Measurements from ENCODE around the gene SIRT3. TPM values are rescaled to one million over a fixed set of nuclear protein-coding genes. Genes with fewer than 3 reads are reported as not detected.

Gene SIRT3
- total RNA-seq, 1 experiment from 2014 or later = 13.9 TPM

DNA sequence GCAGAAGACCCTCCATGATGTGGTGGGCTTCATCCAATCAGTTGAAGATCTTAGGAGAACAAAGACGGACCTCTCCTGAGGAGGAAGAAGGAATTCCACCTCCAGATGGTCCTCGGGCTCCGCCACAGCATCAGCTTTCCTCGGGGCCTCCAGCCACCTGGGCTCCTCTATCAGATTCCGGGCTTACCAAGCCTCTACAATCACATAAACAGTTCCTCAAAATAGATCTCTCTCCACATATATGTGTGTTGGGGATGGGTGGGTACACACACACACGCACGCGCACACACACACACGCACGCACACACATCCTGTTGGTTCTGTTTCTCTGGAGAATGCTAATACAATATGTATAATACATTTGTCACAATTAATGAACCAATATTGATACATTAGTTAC, 23.3 kb upstream of the SIRT3 start:
- no peak overlapping the region for H3K14ac ChIP-seq (ENCODE audit: insufficient read depth, low read length)
- H3K9me3 ChIP-seq (ENCODE audit: control insufficient read depth, low read depth, low read length) = no peaks in the 10 kb centered on the region
- no peak overlapping the region for H3K56ac ChIP-seq (ENCODE audit: insufficient read length, low read depth, low read length)
- DNase-seq = no peak
- H4K20me1 ChIP-seq (ENCODE audit: control insufficient read depth, insufficient read depth, insufficient read length) = no peaks in the 10 kb centered on the region
- no peaks in the 10 kb centered on the region for H3K79me1 ChIP-seq (ENCODE audit: insufficient read depth, low read depth, low read length, poor library complexity, severe bottlenecking)
- Mint-ChIP-seq H3K4me1 (no peaks in the 10 kb centered on the region), H3K27me3 (ENCODE audit: low read depth) (peaks cover 4% of the 10 kb centered on the region), H3K9me3 (peaks cover 13 to 18% of the 10 kb centered on the region in 2 experiments), H3K36me3 (ENCODE audit: insufficient read depth in 1 of 3, low read depth in 3 of 3) (no peaks in the 10 kb centered on the region), H3K4me3 (no peak overlapping the region), H3K27ac (no peak overlapping the region)
- no peaks in the 10 kb centered on the region for H3K4me1 ChIP-seq (ENCODE audit: insufficient read depth, low read length)
- no peak overlapping the region for H3K4ac ChIP-seq (ENCODE audit: low read depth, low read length)
- H3K9ac ChIP-seq (ENCODE audit: extremely low read depth, insufficient read length, low read length) = no peak overlapping the region
- H3K4me2 ChIP-seq (ENCODE audit: insufficient read depth, insufficient read length, low read length) = no peak overlapping the region
- H3K18ac ChIP-seq (ENCODE audit: insufficient read length, low read depth, low read length) = no peak overlapping the region
- no peak overlapping the region for H4K8ac ChIP-seq (replicated peaks; ENCODE audit: insufficient read length, low read depth, low read length)
- H3K79me2 ChIP-seq (ENCODE audit: insufficient read depth, low read length) = no peaks in the 10 kb centered on the region
- no peak overlapping the region for H2BK20ac ChIP-seq (ENCODE audit: low read depth, low read length, poor library complexity, severe bottlenecking)
- H3T11ph ChIP-seq (ENCODE audit: low read length) = no peak overlapping the region
- no peaks in the 10 kb centered on the region for H3K27me3 ChIP-seq (ENCODE audit: insufficient read depth, low read length)
- H4K5ac ChIP-seq (ENCODE audit: insufficient read length, low read depth, low read length) = no peak overlapping the region
- no peak overlapping the region for H2BK12ac ChIP-seq (ENCODE audit: insufficient read length, low read depth, low read length)
- H2BK5ac ChIP-seq (ENCODE audit: insufficient read length, low read length) = no peak overlapping the region
- H3K23ac ChIP-seq (ENCODE audit: insufficient read length, low read depth, low read length) = no peak overlapping the region
- no CpG with 5 or more reads among the region's 10 CpGs for WGBS (ENCODE audit: extremely low coverage, insufficient read length, low lambda C conversion rate)
- no peaks in the 10 kb centered on the region for H3K23me2 ChIP-seq (ENCODE audit: insufficient read length, low read depth, low read length, poor library complexity, severe bottlenecking)
- no peak overlapping the region for H2BK15ac ChIP-seq (ENCODE audit: low read depth, low read length)
- H3K27ac ChIP-seq (ENCODE audit: insufficient read length, low read depth, low read length) = no peak overlapping the region
- H2BK120ac ChIP-seq (ENCODE audit: low read depth, low read length, poor library complexity, severe bottlenecking) = no peak overlapping the region
- no peak overlapping the region for H2AK5ac ChIP-seq (ENCODE audit: insufficient read length, low read length)
- no peak overlapping the region for H4K91ac ChIP-seq (ENCODE audit: insufficient read length, low read depth, low read length)
- H2AFZ ChIP-seq (ENCODE audit: low read length) = no peak overlapping the region
- TF ChIP-seq, protein P1, sequence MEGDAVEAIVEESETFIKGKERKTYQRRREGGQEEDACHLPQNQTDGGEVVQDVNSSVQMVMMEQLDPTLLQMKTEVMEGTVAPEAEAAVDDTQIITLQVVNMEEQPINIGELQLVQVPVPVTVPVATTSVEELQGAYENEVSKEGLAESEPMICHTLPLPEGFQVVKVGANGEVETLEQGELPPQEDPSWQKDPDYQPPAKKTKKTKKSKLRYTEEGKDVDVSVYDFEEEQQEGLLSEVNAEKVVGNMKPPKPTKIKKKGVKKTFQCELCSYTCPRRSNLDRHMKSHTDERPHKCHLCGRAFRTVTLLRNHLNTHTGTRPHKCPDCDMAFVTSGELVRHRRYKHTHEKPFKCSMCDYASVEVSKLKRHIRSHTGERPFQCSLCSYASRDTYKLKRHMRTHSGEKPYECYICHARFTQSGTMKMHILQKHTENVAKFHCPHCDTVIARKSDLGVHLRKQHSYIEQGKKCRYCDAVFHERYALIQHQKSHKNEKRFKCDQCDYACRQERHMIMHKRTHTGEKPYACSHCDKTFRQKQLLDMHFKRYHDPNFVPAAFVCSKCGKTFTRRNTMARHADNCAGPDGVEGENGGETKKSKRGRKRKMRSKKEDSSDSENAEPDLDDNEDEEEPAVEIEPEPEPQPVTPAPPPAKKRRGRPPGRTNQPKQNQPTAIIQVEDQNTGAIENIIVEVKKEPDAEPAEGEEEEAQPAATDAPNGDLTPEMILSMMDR (conservative IDR thresholded peaks at IDR 0.05) = no peak

Data from H9 (cell line).